A673 (cell line): ENCODE results near the gene HES7. TPM values are rescaled to one million over a fixed set of nuclear protein-coding genes. Genes with fewer than 3 reads are reported as not detected.
A peak's percentile ranks its signal among the peaks of the same experiment; 100 is the strongest.

Experiments
- BruUV-seq: library from RNA; stranded (reverse); fragments of 400-500 nt; replicated peaks from 2 replicates; lab custom pipeline; 2021; lab: Mats Ljungman, UMichigan
- CTCF ChIA-PET: fragments of 300-600 bp; sonication (Branson Sonifier 250); formaldehyde crosslinking; loops from one replicate; lab custom pipeline; 2022; ENCODE audit warnings: antibody characterized with exemption; lab: Charles Lee
- POLR2A ChIA-PET: fragments of 300-600 bp; sonication (Branson Sonifier 250); formaldehyde crosslinking; loops from one replicate; lab custom pipeline; 2022; ENCODE audit warnings: antibody characterized with exemption; ENCODE audit not compliant: low non-redundant PET; lab: Charles Lee
- DNase-seq: peaks from one replicate; pipeline ENCODE4 v3.0.0-alpha.2; 2015; ENCODE audit warnings: low spot score
- H3K27ac ChIP-seq: fragments of 200-600 bp; sonication (generic); 2 replicates; pipeline ENCODE4 v1.5.1; 2016; ENCODE audit warnings: mixed run types, low read depth, mild to moderate bottlenecking, mixed read lengths, antibody characterized with exemption, low read length; ENCODE audit not compliant: poor library complexity, severe bottlenecking
- H3K27me3 ChIP-seq: fragments of 200-600 bp; sonication (generic); replicated peaks from 2 replicates; pipeline ENCODE4 v1.6.1; 2017; ENCODE audit warnings: mixed run types, low read depth, mild to moderate bottlenecking, mixed read lengths, antibody characterized with exemption, low read length; ENCODE audit not compliant: insufficient read depth, poor library complexity
- H3K36me3 ChIP-seq: fragments of 200-600 bp; sonication (generic); 2 replicates; pipeline ENCODE4 v1.6.1; 2016; ENCODE audit warnings: mixed run types, mild to moderate bottlenecking, mixed read lengths, antibody characterized with exemption, low read length; ENCODE audit not compliant: insufficient read depth, poor library complexity, severe bottlenecking
- H3K4me1 ChIP-seq: fragments of 200-600 bp; sonication (generic); 2 replicates; pipeline ENCODE4 v1.6.1; 2017; ENCODE audit warnings: mixed run types, mild to moderate bottlenecking, mixed read lengths, antibody characterized with exemption, low read length; ENCODE audit not compliant: insufficient read depth, poor library complexity, severe bottlenecking
- H3K4me3 ChIP-seq: fragments of 200-600 bp; sonication (generic); 2 replicates; pipeline ENCODE4 v1.5.1; 2016; ENCODE audit warnings: low read depth, mixed run types, mild to moderate bottlenecking, mixed read lengths, low read length; ENCODE audit not compliant: poor library complexity, severe bottlenecking
- H3K9me3 ChIP-seq: fragments of 200-600 bp; sonication (generic); 2 replicates; pipeline ENCODE4 v1.6.1; 2016; ENCODE audit warnings: mixed run types, low read depth, mild to moderate bottlenecking, mixed read lengths, antibody characterized with exemption, low read length; ENCODE audit not compliant: poor library complexity, severe bottlenecking
- EZH2 ChIP-seq: fragments of 200-600 bp; sonication (generic); IDR thresholded peaks from 2 replicates; pipeline ENCODE4 v1.6.1; 2017; ENCODE audit warnings: borderline replicate concordance, low read depth, mild to moderate bottlenecking, mixed read lengths, antibody characterized with exemption, low read length; ENCODE audit not compliant: poor library complexity, severe bottlenecking
- intact Hi-C: fragments of 100-400 bp; cut with micrococcal nuclease; formaldehyde crosslinking; loops from one replicate; pipeline ENCODE4 v1.10.0; 2022; ENCODE audit not compliant: unreplicated experiment
- total RNA-seq: library from RNA; stranded (reverse); gene quantifications from 2 replicates; pipeline ENCODE4 v1.2.3, GENCODE V29; 2021
- TF ChIP-seq, protein P1 (sequence below): fragments of 300-800, 200-600 bp; sonication (generic); conservative IDR thresholded peaks from 2 replicates; pipeline ENCODE4 v1.5.1; 2017; ENCODE audit warnings: low read depth, mild to moderate bottlenecking, antibody characterized with exemption, low read length, moderate library complexity, mixed read lengths

The HES7 gene
- total RNA-seq, 1 experiment from 2014 or later, result 1.7 TPM

DNA sequence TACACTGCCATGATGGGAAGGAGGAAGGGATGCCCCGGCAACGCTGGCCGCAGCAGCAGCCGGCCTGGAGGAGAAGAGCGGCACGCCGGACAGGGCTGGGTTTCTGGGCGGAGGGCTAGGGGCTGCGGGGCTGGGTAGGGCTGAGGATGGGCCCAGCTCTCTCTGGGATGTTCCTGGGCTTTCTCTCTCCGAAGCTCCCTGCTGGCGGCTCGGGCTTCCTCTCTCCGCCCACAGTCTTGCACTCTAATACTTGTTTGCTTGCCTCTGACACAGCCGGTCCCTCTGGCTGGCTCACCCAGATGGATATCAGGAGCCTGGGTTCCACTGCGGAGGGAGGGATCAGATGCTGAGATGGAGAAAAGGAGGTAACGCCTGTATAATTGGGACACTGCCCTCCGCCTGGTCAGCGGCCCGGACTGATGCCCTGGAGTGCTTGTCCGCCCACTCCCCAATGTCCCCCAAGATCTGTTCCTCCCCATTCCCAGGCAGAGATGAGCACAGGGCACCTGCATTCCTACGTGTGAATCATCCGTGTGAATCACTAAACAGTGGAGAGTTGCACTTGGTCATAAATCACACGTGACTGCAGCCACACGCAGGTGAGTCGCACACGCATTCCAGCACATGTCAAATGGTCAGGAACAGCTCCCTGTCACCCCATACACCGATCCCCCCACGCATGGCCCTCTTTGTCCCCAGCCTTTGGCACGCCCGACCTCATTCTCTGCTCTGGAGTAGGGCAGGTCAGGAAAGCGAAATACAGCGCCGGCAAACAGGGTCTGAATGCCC lies 5.7 kb downstream of the HES7 start, which contains the start of gene ALOXE3:
Gene ALOXE3, minus strand, starts transcription at position 535 of the 789 bp plus-strand sequence. Its CDS starts 524 bp downstream, at position 11.
- H3K27ac ChIP-seq, result peak within 1 kb of the TSS; percentile 29

DNA sequence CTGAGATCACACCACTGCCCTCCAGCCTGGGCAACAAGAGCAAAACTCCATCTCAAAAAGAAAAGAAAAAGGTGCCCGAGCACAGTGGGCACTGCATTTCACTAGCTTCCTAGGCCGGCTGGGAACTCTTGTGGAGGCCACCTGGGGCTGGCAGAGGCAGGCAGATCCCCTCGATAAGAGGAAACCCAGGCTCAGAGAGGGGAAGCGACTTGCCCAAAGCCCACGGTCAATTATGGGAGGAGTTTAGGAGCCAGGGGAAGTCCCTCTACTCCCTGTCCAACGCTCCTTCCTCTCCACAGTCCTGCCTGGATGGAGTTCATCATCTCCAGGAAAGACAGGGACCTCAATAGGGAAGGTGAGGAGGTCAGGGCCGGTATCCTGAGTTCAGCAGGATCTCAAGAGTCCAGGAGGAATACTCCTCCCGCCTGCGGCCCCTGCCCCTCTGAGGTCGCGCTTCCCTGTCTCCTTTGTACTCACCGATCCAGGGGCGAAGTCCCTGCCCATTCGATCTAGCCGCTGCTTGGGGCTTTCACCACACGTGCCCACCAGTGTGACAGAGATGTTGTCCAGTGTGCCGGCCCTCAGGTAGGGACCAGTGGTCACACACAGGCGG lies 6.4 kb downstream of the HES7 start:
- ChIA-PET POLR2A (no interaction called here), CTCF (interaction anchor here (0.6 to 2.7 kb wide), 3 partner anchors 24 to 1105 kb away, joined by 3 to 12 read pairs (median 3); no protein-coding TSS in a partner anchor)
- Histone ChIP-seq H3K36me3 (no peaks in the 10 kb centered on the region), H3K27ac (no peak overlapping the region), H3K9me3 (no peaks in the 10 kb centered on the region), H3K4me1 (no peaks in the 10 kb centered on the region), H3K27me3 (no peaks in the 10 kb centered on the region), H3K4me3 (peak overlapping the region; percentile 68)
- intact Hi-C loops, result loop anchor here (5.0 kb wide), 3 partner anchors 35 to 185 kb away; partner anchors contain the start of genes CNTROB and TRAPPC1
- BruUV-seq, result no TSS peak
- TF ChIP-seq, protein P1, sequence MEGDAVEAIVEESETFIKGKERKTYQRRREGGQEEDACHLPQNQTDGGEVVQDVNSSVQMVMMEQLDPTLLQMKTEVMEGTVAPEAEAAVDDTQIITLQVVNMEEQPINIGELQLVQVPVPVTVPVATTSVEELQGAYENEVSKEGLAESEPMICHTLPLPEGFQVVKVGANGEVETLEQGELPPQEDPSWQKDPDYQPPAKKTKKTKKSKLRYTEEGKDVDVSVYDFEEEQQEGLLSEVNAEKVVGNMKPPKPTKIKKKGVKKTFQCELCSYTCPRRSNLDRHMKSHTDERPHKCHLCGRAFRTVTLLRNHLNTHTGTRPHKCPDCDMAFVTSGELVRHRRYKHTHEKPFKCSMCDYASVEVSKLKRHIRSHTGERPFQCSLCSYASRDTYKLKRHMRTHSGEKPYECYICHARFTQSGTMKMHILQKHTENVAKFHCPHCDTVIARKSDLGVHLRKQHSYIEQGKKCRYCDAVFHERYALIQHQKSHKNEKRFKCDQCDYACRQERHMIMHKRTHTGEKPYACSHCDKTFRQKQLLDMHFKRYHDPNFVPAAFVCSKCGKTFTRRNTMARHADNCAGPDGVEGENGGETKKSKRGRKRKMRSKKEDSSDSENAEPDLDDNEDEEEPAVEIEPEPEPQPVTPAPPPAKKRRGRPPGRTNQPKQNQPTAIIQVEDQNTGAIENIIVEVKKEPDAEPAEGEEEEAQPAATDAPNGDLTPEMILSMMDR, result no peak
- no peak for TF ChIP-seq EZH2
- DNase-seq, result no peak

More for the DNA sequence above, 5.7 kb downstream of the HES7 start, which contains the start of gene ALOXE3:
- H3K4me1 ChIP-seq, result no peaks in the 10 kb centered on the region
- H3K27me3 ChIP-seq, result no peaks in the 10 kb centered on the region
- no TSS peak for BruUV-seq
- peak within 1 kb of the TSS; percentile 68 for H3K4me3 ChIP-seq
- no peaks in the 10 kb centered on the region for H3K36me3 ChIP-seq
- POLR2A ChIA-PET, result interaction anchor here (0.8 kb wide), 1 partner anchor 24 kb away, joined by 25 read pairs; no protein-coding TSS in a partner anchor
- H3K9me3 ChIP-seq, result no peaks in the 10 kb centered on the region
- intact Hi-C loops, result loop anchor here (5.0 kb wide), 3 partner anchors 36 to 186 kb away; partner anchors contain the start of genes CNTROB and TRAPPC1
- DNase-seq, result peak; percentile 56
- no peak for TF ChIP-seq EZH2
- TF ChIP-seq, protein P1, result no peak
- CTCF ChIA-PET, result interaction anchor here (0.6 to 2.7 kb wide), 5 partner anchors 24 to 1106 kb away, joined by 3 to 17 read pairs (median 12); no protein-coding TSS in a partner anchor

DNA sequence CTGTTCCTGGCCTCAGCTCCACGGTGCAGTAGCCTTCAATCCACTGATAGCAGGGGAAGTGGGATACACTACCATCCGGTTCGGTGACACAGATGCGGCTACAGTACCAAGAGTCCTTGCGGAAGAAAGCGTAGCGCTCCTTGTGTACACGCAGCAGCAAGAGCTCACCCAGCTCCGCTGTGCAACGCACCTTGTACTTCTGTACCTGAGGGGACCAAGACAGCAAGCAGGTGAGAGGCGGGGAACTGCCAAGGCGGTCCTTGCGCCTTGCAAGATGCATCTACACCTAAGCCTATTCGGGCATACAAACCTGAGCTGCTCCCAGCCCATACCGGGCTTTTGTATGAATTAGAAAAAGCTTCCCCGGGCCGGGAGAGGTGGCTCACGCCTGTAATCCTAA lies 7.1 kb downstream of the HES7 start:
- BruUV-seq, result no TSS peak
- intact Hi-C loops, result loop anchor here (5.0 kb wide), 3 partner anchors 34 to 184 kb away; partner anchors contain the start of genes CNTROB and TRAPPC1
- no peak overlapping the region for H3K27ac ChIP-seq
- H3K4me3 ChIP-seq, result no peak overlapping the region
- TF ChIP-seq, protein P1, result no peak
- TF ChIP-seq EZH2, result no peak
- H3K27me3 ChIP-seq, result no peaks in the 10 kb centered on the region
- ChIA-PET CTCF (interaction anchor here (1.1 kb wide), 1 partner anchor 26 kb away, joined by 3 read pairs; no protein-coding TSS in a partner anchor), POLR2A (no interaction called here)
- H3K4me1 ChIP-seq, result no peaks in the 10 kb centered on the region
- no peak for DNase-seq
- H3K36me3 ChIP-seq, result no peaks in the 10 kb centered on the region
- H3K9me3 ChIP-seq, result no peaks in the 10 kb centered on the region
